PC-9 (cell line): ENCODE measurements around the gene WDFY3. TPM values are rescaled to one million over a fixed set of nuclear protein-coding genes. Genes with fewer than 3 reads are reported as not detected.

Experiments used
- BruUV-seq: library from RNA; stranded (reverse); fragments of 400-500 nt; replicated peaks from 2 replicates; lab custom pipeline; 2021; lab: Mats Ljungman, UMichigan
- CTCF ChIA-PET: fragments of 300-600 bp; sonication (Branson Sonifier 250); formaldehyde crosslinking; loops from one replicate; lab custom pipeline; 2022; ENCODE audit warnings: antibody characterized with exemption; lab: Charles Lee
- POLR2A ChIA-PET: fragments of 300-600 bp; sonication (Branson Sonifier 250); formaldehyde crosslinking; loops from one replicate; lab custom pipeline; 2022; ENCODE audit warnings: antibody characterized with exemption; ENCODE audit not compliant: unreplicated experiment; lab: Charles Lee
- DNase-seq, 2 experiments: peaks; one replicate each; pipeline versions ENCODE4 v3.0.0 to v3.0.0-alpha.2; 2015 to 2022; ENCODE audit warnings: mixed read lengths in 1 of 2
- H2AFZ ChIP-seq: fragments of 200-600 bp; sonication (generic); 2 replicates; pipeline ENCODE4 v1.8.1; 2017; ENCODE audit warnings: antibody characterized with exemption
- H3F3A ChIP-seq: fragments of 200-600 bp; sonication (generic); 2 replicates; pipeline ENCODE4 v1.8.1; 2017; ENCODE audit warnings: antibody characterized with exemption, mild to moderate bottlenecking, low read depth; ENCODE audit not compliant: insufficient read depth
- H3K27ac ChIP-seq: fragments of 200-600 bp; sonication (generic); 2 replicates; pipeline ENCODE4 v1.6.1; 2016; ENCODE audit warnings: mixed run types
- H3K27me3 ChIP-seq: fragments of 200-600 bp; sonication (generic); 2 replicates; pipeline ENCODE4 v1.6.1; 2016; ENCODE audit warnings: low read depth, mixed run types; ENCODE audit not compliant: insufficient read depth
- H3K36me3 ChIP-seq: fragments of 200-600 bp; sonication (generic); 2 replicates; pipeline ENCODE4 v1.6.1; 2016; ENCODE audit warnings: low read depth, mixed run types
- H3K4me1 ChIP-seq: fragments of 200-600 bp; sonication (generic); replicated peaks from 2 replicates; pipeline ENCODE4 v1.6.1; 2016; ENCODE audit warnings: mixed run types; ENCODE audit not compliant: insufficient read depth
- H3K4me2 ChIP-seq: fragments of 200-600 bp; sonication (generic); 2 replicates; pipeline ENCODE4 v1.6.1; 2017; ENCODE audit warnings: mixed run types
- H3K4me3 ChIP-seq: fragments of 200-600 bp; sonication (generic); 2 replicates; pipeline ENCODE4 v1.6.1; 2016; ENCODE audit warnings: mixed run types
- H3K79me2 ChIP-seq: fragments of 200-600 bp; sonication (generic); 2 replicates; pipeline ENCODE4 v1.6.1; 2017; ENCODE audit warnings: low read depth, mixed run types
- H3K9me2 ChIP-seq: fragments of 200-600 bp; sonication (generic); 2 replicates; pipeline ENCODE4 v1.8.1; 2017; ENCODE audit warnings: mild to moderate bottlenecking; ENCODE audit not compliant: insufficient read depth
- H3K9me3 ChIP-seq: fragments of 200-600 bp; sonication (generic); 2 replicates; pipeline ENCODE4 v1.8.1; 2016; ENCODE audit warnings: low read depth; ENCODE audit not compliant: insufficient read depth
- H4K20me1 ChIP-seq: fragments of 200-600 bp; sonication (generic); 2 replicates; pipeline ENCODE4 v1.8.1; 2017; ENCODE audit not compliant: insufficient read depth
- CTCF ChIP-seq: fragments of 200-600 bp; sonication (generic); conservative IDR thresholded peaks from 2 replicates; pipeline ENCODE4 v1.6.1; 2017; ENCODE audit warnings: mixed run types, antibody characterized with exemption, mild to moderate bottlenecking, moderate library complexity
- EZH2 ChIP-seq: fragments of 200-600 bp; sonication (generic); IDR thresholded peaks from 2 replicates; pipeline ENCODE4 v1.8.0; 2017; ENCODE audit warnings: antibody characterized with exemption, low read depth
- intact Hi-C: fragments of 100-400 bp; cut with micrococcal nuclease; formaldehyde crosslinking; loops from one replicate; pipeline ENCODE4 v1.10.0; 2022; ENCODE audit not compliant: unreplicated experiment
- total RNA-seq: library from RNA; stranded (reverse); gene quantifications from 2 replicates; pipeline ENCODE4 v1.2.3, GENCODE V29; 2021

The WDFY3 gene
- total RNA-seq, 1 experiment from 2014 or later = 35.4 TPM

GRCh38 chr4:84894621-84895020 lies 71.9 kb downstream of the WDFY3 start:
- Histone ChIP-seq H2AFZ (no peak overlapping the region), H3K4me3 (no peak overlapping the region), H3K9me3 (no peaks in the 10 kb centered on the region), H3K79me2 (no peaks in the 10 kb centered on the region), H3K36me3 (no peaks in the 10 kb centered on the region), H3K9me2 (no peaks in the 10 kb centered on the region), H3F3A (no peaks in the 10 kb centered on the region), H3K27me3 (no peaks in the 10 kb centered on the region), H4K20me1 (no peaks in the 10 kb centered on the region), H3K4me2 (no peak overlapping the region), H3K27ac (no peak overlapping the region), H3K4me1 (no peaks in the 10 kb centered on the region)
- intact Hi-C loops = no loop called here
- ChIA-PET POLR2A (no interaction called here), CTCF (no interaction called here)
- TF ChIP-seq EZH2 (no peak), CTCF (no peak)
- no TSS peak for BruUV-seq
- DNase-seq = no peak

- H3K4me2 ChIP-seq = no peak overlapping the region
- no peaks in the 10 kb centered on the region for H3K4me1 ChIP-seq
- H3K9me2 ChIP-seq = no peaks in the 10 kb centered on the region
- H3K27me3 ChIP-seq = no peaks in the 10 kb centered on the region
- intact Hi-C loops = no loop called here
- no peak for DNase-seq
- H3K4me3 ChIP-seq = no peak overlapping the region
- H4K20me1 ChIP-seq = no peaks in the 10 kb centered on the region
- H2AFZ ChIP-seq = no peak overlapping the region
- no peaks in the 10 kb centered on the region for H3F3A ChIP-seq
- no peaks in the 10 kb centered on the region for H3K79me2 ChIP-seq
- no peaks in the 10 kb centered on the region; the same call in 1 of the 2 replicates for H3K36me3 ChIP-seq
- CTCF ChIA-PET = no interaction called here
- no peak overlapping the region for H3K27ac ChIP-seq
- no TSS peak for BruUV-seq
- POLR2A ChIA-PET = no interaction called here
- H3K9me3 ChIP-seq = no peaks in the 10 kb centered on the region
- TF ChIP-seq CTCF = no peak
- TF ChIP-seq EZH2 = no peak
Observed at GRCh38 chr4:84892950-84893349, 73.5 kb downstream of the WDFY3 start.

- Histone ChIP-seq H3K4me2 (no peak overlapping the region), H2AFZ (no peak overlapping the region), H3K27ac (no peak overlapping the region), H3K4me3 (no peak overlapping the region), H3K79me2 (no peaks in the 10 kb centered on the region), H3K27me3 (no peaks in the 10 kb centered on the region), H4K20me1 (no peaks in the 10 kb centered on the region), H3K9me3 (no peaks in the 10 kb centered on the region), H3K36me3 (no peaks in the 10 kb centered on the region; the same call in 1 of the 2 replicates), H3K4me1 (no peaks in the 10 kb centered on the region), H3K9me2 (no peaks in the 10 kb centered on the region), H3F3A (no peaks in the 10 kb centered on the region)
- intact Hi-C loops = no loop called here
- TF ChIP-seq CTCF (no peak), EZH2 (no peak)
- DNase-seq = no peak
- CTCF ChIA-PET = no interaction called here
- BruUV-seq = no TSS peak
- POLR2A ChIA-PET = no interaction called here
Observed at GRCh38 chr4:84887824-84888223, 78.7 kb downstream of the WDFY3 start.
